ENCODE results near the gene GALNT14.

DNA sequence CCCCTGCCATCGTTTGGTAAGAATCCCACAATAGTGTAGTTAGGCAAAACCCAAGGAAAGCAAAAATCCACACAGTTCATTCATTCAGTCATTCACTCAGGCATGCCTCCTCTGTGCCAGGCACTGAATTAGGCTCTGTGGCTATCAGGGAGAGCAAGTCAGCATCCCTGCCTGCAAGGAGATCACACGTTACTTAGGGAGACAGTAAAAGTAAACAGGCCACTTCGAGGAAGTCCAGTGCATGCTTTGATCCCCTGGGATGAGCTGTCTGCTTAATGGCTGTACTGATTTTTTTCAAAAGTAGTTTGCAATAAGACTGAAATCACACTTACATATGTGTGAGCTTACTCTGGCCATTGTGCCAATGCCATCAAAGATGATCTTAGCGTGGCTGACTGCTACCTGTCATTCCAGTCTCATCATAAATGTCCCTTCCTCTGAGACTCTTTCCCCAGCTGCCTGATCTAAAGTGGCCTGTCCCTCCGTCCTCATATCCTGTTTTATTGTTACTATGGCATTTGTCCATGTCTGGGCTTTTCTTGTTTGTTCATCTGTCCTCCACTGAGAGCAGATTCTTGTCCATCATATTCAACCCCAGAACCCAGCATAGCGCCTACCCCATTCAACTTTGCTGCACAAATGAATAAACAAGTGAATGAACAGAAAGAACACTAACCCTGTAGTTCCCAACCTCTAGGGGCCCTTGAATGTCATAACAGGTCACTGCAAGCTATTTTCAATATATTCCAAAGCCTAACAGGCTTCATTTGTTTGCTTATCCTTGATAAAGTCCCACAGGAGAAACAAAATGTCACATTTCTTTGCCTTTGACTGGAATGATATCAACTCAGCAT, 84.1 kb downstream of the GALNT14 start:
- TF ChIP-seq POLR2AphosphoS5 (IDR thresholded peaks at IDR 0.05): no peak
- TF ChIP-seq, protein P1, sequence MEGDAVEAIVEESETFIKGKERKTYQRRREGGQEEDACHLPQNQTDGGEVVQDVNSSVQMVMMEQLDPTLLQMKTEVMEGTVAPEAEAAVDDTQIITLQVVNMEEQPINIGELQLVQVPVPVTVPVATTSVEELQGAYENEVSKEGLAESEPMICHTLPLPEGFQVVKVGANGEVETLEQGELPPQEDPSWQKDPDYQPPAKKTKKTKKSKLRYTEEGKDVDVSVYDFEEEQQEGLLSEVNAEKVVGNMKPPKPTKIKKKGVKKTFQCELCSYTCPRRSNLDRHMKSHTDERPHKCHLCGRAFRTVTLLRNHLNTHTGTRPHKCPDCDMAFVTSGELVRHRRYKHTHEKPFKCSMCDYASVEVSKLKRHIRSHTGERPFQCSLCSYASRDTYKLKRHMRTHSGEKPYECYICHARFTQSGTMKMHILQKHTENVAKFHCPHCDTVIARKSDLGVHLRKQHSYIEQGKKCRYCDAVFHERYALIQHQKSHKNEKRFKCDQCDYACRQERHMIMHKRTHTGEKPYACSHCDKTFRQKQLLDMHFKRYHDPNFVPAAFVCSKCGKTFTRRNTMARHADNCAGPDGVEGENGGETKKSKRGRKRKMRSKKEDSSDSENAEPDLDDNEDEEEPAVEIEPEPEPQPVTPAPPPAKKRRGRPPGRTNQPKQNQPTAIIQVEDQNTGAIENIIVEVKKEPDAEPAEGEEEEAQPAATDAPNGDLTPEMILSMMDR (IDR thresholded peaks at IDR 0.05): no peak
- TF ChIP-seq POLR2A (IDR thresholded peaks at IDR 0.05): no peak
